NCI-H524 treated with DMSO at 0.1 percent for 48 hours (cell line): ENCODE measurements around the gene C1orf210.

Source experiments
- DNase-seq: peaks from one replicate; lab custom pipeline; 2025; lab: John Stamatoyannopoulos, UW

The C1orf210 gene

GRCh38 chr1:43250351-43250761, 35.0 kb downstream of the C1orf210 start:
- DNase-seq = no peak

- no peak for DNase-seq
Measured at GRCh38 chr1:43247256-43247921, 38.0 kb downstream of the C1orf210 start.

- no peak for DNase-seq
Measured at GRCh38 chr1:43246466-43247213, 38.7 kb downstream of the C1orf210 start.

GRCh38 chr1:43243299-43243698, 42.1 kb downstream of the C1orf210 start:
- DNase-seq = no peak

GRCh38 chr1:43241413-43241836, 44.0 kb downstream of the C1orf210 start:
- no peak for DNase-seq

GRCh38 chr1:43239484-43239883, 45.9 kb downstream of the C1orf210 start:
- no peak for DNase-seq

GRCh38 chr1:43238991-43239469, 46.4 kb downstream of the C1orf210 start:
- DNase-seq = no peak

GRCh38 chr1:43238085-43238484, 47.3 kb downstream of the C1orf210 start:
- DNase-seq = no peak

GRCh38 chr1:43237121-43237520, 48.3 kb downstream of the C1orf210 start:
- no peak for DNase-seq

- no peak for DNase-seq
Measured at GRCh38 chr1:43235451-43236121, 49.8 kb downstream of the C1orf210 start.

GRCh38 chr1:43235040-43235439, 50.3 kb downstream of the C1orf210 start:
- no peak for DNase-seq

- no peak for DNase-seq
Measured at GRCh38 chr1:43234267-43234666, 51.1 kb downstream of the C1orf210 start.

GRCh38 chr1:43233631-43234030, 51.8 kb downstream of the C1orf210 start:
- no peak for DNase-seq

GRCh38 chr1:43232482-43232881, 52.9 kb downstream of the C1orf210 start:
- DNase-seq = no peak

GRCh38 chr1:43232074-43232473, 53.3 kb downstream of the C1orf210 start:
- no peak for DNase-seq
